Left hindlimb (tissue), 1 donor: ENCODE measurements around the gene ZBTB16.

ENCODE experiments used
- DNase-seq: peaks from one replicate; pipeline ENCODE4 v3.0.0-alpha.2; 2018

ZBTB16 gene

GRCh38 chr11:114172055-114172861 is 112.7 kb downstream of the ZBTB16 start:
- no peak for DNase-seq

GRCh38 chr11:114172871-114173444 is 113.4 kb downstream of the ZBTB16 start:
- DNase-seq, result no peak

GRCh38 chr11:114173843-114174242 is 114.3 kb downstream of the ZBTB16 start:
- no peak for DNase-seq

GRCh38 chr11:114174712-114175495 is 115.4 kb downstream of the ZBTB16 start:
- DNase-seq, result no peak

GRCh38 chr11:114175706-114176105 is 116.2 kb downstream of the ZBTB16 start:
- no peak for DNase-seq

- DNase-seq, result no peak
Observed at GRCh38 chr11:114176321-114176720, 116.8 kb downstream of the ZBTB16 start.

GRCh38 chr11:114178656-114179055 is 119.1 kb downstream of the ZBTB16 start:
- no peak for DNase-seq

- no peak for DNase-seq
Observed at GRCh38 chr11:114179234-114179941, 119.9 kb downstream of the ZBTB16 start.

GRCh38 chr11:114180301-114181055 is 121.0 kb downstream of the ZBTB16 start:
- no peak for DNase-seq

GRCh38 chr11:114181195-114181594 is 121.7 kb downstream of the ZBTB16 start:
- DNase-seq, result no peak

- DNase-seq, result no peak
Observed at GRCh38 chr11:114181752-114182151, 122.2 kb downstream of the ZBTB16 start.

- no peak for DNase-seq
Observed at GRCh38 chr11:114182471-114183043, 123.0 kb downstream of the ZBTB16 start.

GRCh38 chr11:114183044-114183511 is 123.6 kb downstream of the ZBTB16 start:
- DNase-seq, result no peak

GRCh38 chr11:114185436-114185835 is 125.9 kb downstream of the ZBTB16 start:
- no peak for DNase-seq

GRCh38 chr11:114187173-114187572 is 127.7 kb downstream of the ZBTB16 start:
- DNase-seq, result no peak

- DNase-seq, result no peak
Observed at GRCh38 chr11:114188851-114189570, 129.5 kb downstream of the ZBTB16 start.

GRCh38 chr11:114190630-114191029 is 131.1 kb downstream of the ZBTB16 start:
- no peak for DNase-seq

GRCh38 chr11:114191893-114192292 is 132.4 kb downstream of the ZBTB16 start:
- no peak for DNase-seq

GRCh38 chr11:114192841-114193389 is 133.4 kb downstream of the ZBTB16 start:
- no peak for DNase-seq
